ENCODE results near the gene ALG14. TPM values are rescaled to one million over a fixed set of nuclear protein-coding genes. Genes with fewer than 3 reads are reported as not detected.

ALG14 gene
- total and polyA plus RNA-seq, 10 of the 15 experiments (the other 5 are each of a cell fraction or from before 2014, with no cell fraction given): 2.6 to 19.2 (median 7.5) TPM

DNA sequence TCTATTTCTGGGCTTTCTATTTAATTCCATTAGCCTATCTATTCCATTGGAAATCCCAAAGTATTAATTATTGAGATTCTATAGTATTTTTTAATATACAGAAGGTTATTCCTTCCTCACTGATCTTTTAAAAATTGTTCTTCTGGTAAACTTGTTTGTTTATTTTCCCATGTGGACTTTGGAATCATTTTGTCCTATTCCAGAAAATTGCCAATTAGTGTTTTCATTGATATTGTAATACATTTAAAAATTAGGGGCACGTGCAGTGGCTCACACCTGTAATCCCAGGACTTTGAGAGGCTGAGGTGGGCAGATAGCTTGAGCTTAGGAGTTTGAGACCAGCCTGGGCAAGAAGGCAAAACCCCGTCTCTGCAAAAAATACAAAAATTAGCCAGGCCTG is 36.0 kb upstream of the ALG14 start:
- no peak for DNase-seq (ENCODE audit: low read depth, low spot score)
- Histone ChIP-seq H3K27me3 (replicated peaks in 1 of 2; ENCODE audit: control insufficient read depth in 2 of 2, insufficient read depth in 2 of 2, low read length in 1 of 2) (no peaks in the 10 kb centered on the region), H2AFZ (ENCODE audit: control insufficient read depth, low read depth, low read length) (no peak overlapping the region), H3K9ac (ENCODE audit: control insufficient read depth, insufficient read depth, low read length) (no peak overlapping the region), H3K4me2 (ENCODE audit: control insufficient read depth, insufficient read depth) (no peak overlapping the region), H3K9me3 (replicated peaks; ENCODE audit: control insufficient read depth, insufficient read depth, low read length) (no peaks in the 10 kb centered on the region), H3K4me1 (ENCODE audit: control insufficient read depth, insufficient read depth, low read length) (no peaks in the 10 kb centered on the region), H3K36me3 (ENCODE audit: control insufficient read depth in 2 of 2, insufficient read depth in 2 of 2, low read length in 1 of 2) (no peaks in the 10 kb centered on the region), H3K79me2 (ENCODE audit: control insufficient read depth, insufficient read depth, low read length) (no peaks in the 10 kb centered on the region), H3K4me3 (no peak overlapping the region), H4K20me1 (ENCODE audit: control insufficient read depth, insufficient read depth) (no peaks in the 10 kb centered on the region), H3K27ac (ENCODE audit: control insufficient read depth, insufficient read depth) (no peak overlapping the region)
- CTCF ChIA-PET: interaction anchor here (0.5 kb wide), 1 partner anchor 127 kb away, joined by 3 read pairs; no protein-coding TSS in a partner anchor
- RAD21 ChIA-PET (ENCODE audit: unreplicated experiment): no interaction called here
- WGBS (ENCODE audit: insufficient coverage, insufficient replicate concordance, low lambda C conversion rate, missing lambda C conversion rate): 48% methylated on average over 2 of the region's 2 CpGs
- POLR2A ChIA-PET: no interaction called here
- FAIRE-seq: no peak
- SMC1A ChIA-PET (ENCODE audit: uncharacterized antibody, unreplicated experiment): no interaction called here
- BruUV-seq (replicated peaks): no TSS peak
- intact Hi-C loops (cut with micrococcal nuclease; ENCODE audit: unreplicated experiment) (no loop called here), in situ Hi-C loops (cut with MboI) (no loop called here)
- TF ChIP-seq CEBPB (IDR thresholded peaks at IDR 0.05; ENCODE audit: borderline replicate concordance in 1 of 2, low read depth in 2 of 2, low read length in 2 of 2): no peak
- no peak for TF ChIP-seq TCF7 (IDR thresholded peaks at IDR 0.05; ENCODE audit: borderline replicate concordance)
- no peak for TF ChIP-seq NFIC (IDR thresholded peaks at IDR 0.05; ENCODE audit: low read depth, low read length)
- TF ChIP-seq POLR2AphosphoS5 (IDR thresholded peaks at IDR 0.05; ENCODE audit: low read length): no peak
- TF ChIP-seq TARDBP (IDR thresholded peaks at IDR 0.05; ENCODE audit: borderline replicate concordance): no peak
- no peak for TF ChIP-seq TAF1 (IDR thresholded peaks at IDR 0.05; ENCODE audit: borderline replicate concordance, low read depth, low read length)
- no peak for TF ChIP-seq BACH1 (IDR thresholded peaks at IDR 0.05; ENCODE audit: borderline replicate concordance)
- TF ChIP-seq HDGF (IDR thresholded peaks at IDR 0.05): no peak
- no peak for TF ChIP-seq LARP7 (IDR thresholded peaks at IDR 0.05)
- TF ChIP-seq FOS (IDR thresholded peaks at IDR 0.05; ENCODE audit: borderline replicate concordance, extremely low read depth, insufficient read length): no peak
- no peak for ATAC-seq

DNA sequence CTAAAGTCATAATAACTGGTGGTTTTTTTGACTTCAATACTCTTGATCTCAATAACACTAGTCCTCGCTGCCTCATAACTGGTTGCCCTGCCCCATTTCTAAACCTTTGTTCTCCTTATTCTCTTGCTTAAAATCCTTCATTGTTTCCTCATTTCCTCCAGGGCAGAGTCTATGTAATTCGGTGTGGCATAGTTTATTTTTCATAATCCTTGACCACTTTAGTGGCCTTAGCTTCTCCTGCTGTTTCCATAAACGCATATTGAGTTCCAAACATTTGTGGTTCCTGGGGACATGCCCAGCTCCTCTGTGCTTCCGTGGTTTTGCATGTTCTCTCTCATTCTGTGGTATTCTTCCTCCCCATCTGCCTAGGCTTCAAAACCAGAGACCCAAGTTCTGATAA is 25.4 kb upstream of the ALG14 start:
- Histone ChIP-seq H3K4me3 (no peak overlapping the region), H3K9ac (ENCODE audit: control insufficient read depth, insufficient read depth, low read length) (no peak overlapping the region), H3K9me3 (replicated peaks; ENCODE audit: control insufficient read depth, insufficient read depth, low read length) (no peaks in the 10 kb centered on the region), H3K4me2 (ENCODE audit: control insufficient read depth, insufficient read depth) (no peak overlapping the region), H3K79me2 (ENCODE audit: control insufficient read depth, insufficient read depth, low read length) (no peaks in the 10 kb centered on the region), H3K36me3 (ENCODE audit: control insufficient read depth in 2 of 2, insufficient read depth in 2 of 2, low read length in 1 of 2) (no peaks in the 10 kb centered on the region), H3K27ac (ENCODE audit: control insufficient read depth, insufficient read depth) (no peak overlapping the region), H2AFZ (ENCODE audit: control insufficient read depth, low read depth, low read length) (no peak overlapping the region), H4K20me1 (ENCODE audit: control insufficient read depth, insufficient read depth) (no peaks in the 10 kb centered on the region), H3K4me1 (ENCODE audit: control insufficient read depth, insufficient read depth, low read length) (peaks cover 6% of the 10 kb centered on the region), H3K27me3 (replicated peaks in 1 of 2; ENCODE audit: control insufficient read depth in 2 of 2, insufficient read depth in 2 of 2, low read length in 1 of 2) (0 out of 4 replicates have a peak, but pooled peaks cover 0 to 2% of the 10 kb centered on the region in 2 experiments)
- DNase-seq (ENCODE audit: low read depth, low spot score) (no peak), FAIRE-seq (no peak), ATAC-seq (no peak)
- ChIA-PET SMC1A (ENCODE audit: uncharacterized antibody, unreplicated experiment) (no interaction called here), CTCF (no interaction called here), RAD21 (ENCODE audit: unreplicated experiment) (no interaction called here), POLR2A (no interaction called here)
- 67% methylated on average over 4 of the region's 4 CpGs for WGBS (ENCODE audit: insufficient coverage, insufficient replicate concordance, low lambda C conversion rate, missing lambda C conversion rate)
- in situ Hi-C loops (cut with MboI) (no loop called here), intact Hi-C loops (cut with micrococcal nuclease; ENCODE audit: unreplicated experiment) (no loop called here)
- BruUV-seq (replicated peaks): no TSS peak
- no peak for TF ChIP-seq SUPT20H (IDR thresholded peaks at IDR 0.05; ENCODE audit: borderline replicate concordance, control insufficient read depth, low read depth, low read length)
- TF ChIP-seq, protein P1, sequence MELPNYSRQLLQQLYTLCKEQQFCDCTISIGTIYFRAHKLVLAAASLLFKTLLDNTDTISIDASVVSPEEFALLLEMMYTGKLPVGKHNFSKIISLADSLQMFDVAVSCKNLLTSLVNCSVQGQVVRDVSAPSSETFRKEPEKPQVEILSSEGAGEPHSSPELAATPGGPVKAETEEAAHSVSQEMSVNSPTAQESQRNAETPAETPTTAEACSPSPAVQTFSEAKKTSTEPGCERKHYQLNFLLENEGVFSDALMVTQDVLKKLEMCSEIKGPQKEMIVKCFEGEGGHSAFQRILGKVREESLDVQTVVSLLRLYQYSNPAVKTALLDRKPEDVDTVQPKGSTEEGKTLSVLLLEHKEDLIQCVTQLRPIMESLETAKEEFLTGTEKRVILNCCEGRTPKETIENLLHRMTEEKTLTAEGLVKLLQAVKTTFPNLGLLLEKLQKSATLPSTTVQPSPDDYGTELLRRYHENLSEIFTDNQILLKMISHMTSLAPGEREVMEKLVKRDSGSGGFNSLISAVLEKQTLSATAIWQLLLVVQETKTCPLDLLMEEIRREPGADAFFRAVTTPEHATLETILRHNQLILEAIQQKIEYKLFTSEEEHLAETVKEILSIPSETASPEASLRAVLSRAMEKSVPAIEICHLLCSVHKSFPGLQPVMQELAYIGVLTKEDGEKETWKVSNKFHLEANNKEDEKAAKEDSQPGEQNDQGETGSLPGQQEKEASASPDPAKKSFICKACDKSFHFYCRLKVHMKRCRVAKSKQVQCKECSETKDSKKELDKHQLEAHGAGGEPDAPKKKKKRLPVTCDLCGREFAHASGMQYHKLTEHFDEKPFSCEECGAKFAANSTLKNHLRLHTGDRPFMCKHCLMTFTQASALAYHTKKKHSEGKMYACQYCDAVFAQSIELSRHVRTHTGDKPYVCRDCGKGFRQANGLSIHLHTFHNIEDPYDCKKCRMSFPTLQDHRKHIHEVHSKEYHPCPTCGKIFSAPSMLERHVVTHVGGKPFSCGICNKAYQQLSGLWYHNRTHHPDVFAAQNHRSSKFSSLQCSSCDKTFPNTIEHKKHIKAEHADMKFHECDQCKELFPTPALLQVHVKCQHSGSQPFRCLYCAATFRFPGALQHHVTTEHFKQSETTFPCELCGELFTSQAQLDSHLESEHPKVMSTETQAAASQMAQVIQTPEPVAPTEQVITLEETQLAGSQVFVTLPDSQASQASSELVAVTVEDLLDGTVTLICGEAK (IDR thresholded peaks at IDR 0.05; ENCODE audit: borderline replicate concordance): no peak
- no peak for TF ChIP-seq MTA2 (IDR thresholded peaks at IDR 0.05; ENCODE audit: low read depth)
- TF ChIP-seq TARDBP (IDR thresholded peaks at IDR 0.05; ENCODE audit: borderline replicate concordance): no peak
- TF ChIP-seq NR2F1 (conservative IDR thresholded peaks at IDR 0.05): no peak
- TF ChIP-seq SREBF2 (IDR thresholded peaks at IDR 0.05; ENCODE audit: low read length): no peak
- TF ChIP-seq RBBP5 (conservative IDR thresholded peaks at IDR 0.05): no peak
- TF ChIP-seq ZNF207 (IDR thresholded peaks at IDR 0.05; ENCODE audit: borderline replicate concordance): no peak
- TF ChIP-seq TAF1 (IDR thresholded peaks at IDR 0.05; ENCODE audit: borderline replicate concordance, low read depth, low read length): no peak
